ENCODE measurements around the gene DDX27. TPM values are rescaled to one million over a fixed set of nuclear protein-coding genes. Genes with fewer than 3 reads are reported as not detected.

The DDX27 gene
- total and polyA plus RNA-seq, 2 of the 13 experiments (the other 11 are each of a cell fraction or from before 2014, with no cell fraction given) = 42.6 to 72.8 TPM

GRCh38 chr20:49283703-49284625 lies 64.7 kb downstream of the DDX27 start (continued):
- TF ChIP-seq LRRFIP1 (CRISPR knock-in tag; conservative IDR thresholded peaks at IDR 0.05) (no peak), SOX5 (CRISPR knock-in tag; IDR thresholded peaks at IDR 0.05; ENCODE audit: borderline replicate concordance) (0 out of 2 replicates have a peak, but pooled peaks have one; percentile 3), ZHX2 (IDR thresholded peaks at IDR 0.05; ENCODE audit: low read depth) (no peak), ZHX2 (CRISPR knock-in tag; IDR thresholded peaks at IDR 0.05; ENCODE audit: borderline replicate concordance) (no peak), CCAR2 (optimal IDR thresholded peaks at IDR 0.05; ENCODE audit: low read depth, low read length) (no peak), ZBTB25 (CRISPR knock-in tag; IDR thresholded peaks at IDR 0.05) (0 out of 2 replicates have a peak, but pooled peaks have one; percentile 31), ZNF879 (CRISPR knock-in tag; IDR thresholded peaks at IDR 0.05) (no peak), HNRNPL (IDR thresholded peaks at IDR 0.05; ENCODE audit: low read depth, low read length) (peak; percentile 21; the same call in 1 of the 2 replicates), ZNF496 (CRISPR knock-in tag; IDR thresholded peaks at IDR 0.05; ENCODE audit: insufficient replicate concordance) (no peak), HNF4A (CRISPR knock-in tag; IDR thresholded peaks at IDR 0.05) (no peak), STAT5B (CRISPR knock-in tag; IDR thresholded peaks at IDR 0.05) (no peak), ZNF605 (CRISPR knock-in tag; IDR thresholded peaks at IDR 0.05) (no peak), ZNF546 (CRISPR knock-in tag; conservative IDR thresholded peaks at IDR 0.05) (no peak), BRCA1 (CRISPR knock-in tag; IDR thresholded peaks at IDR 0.05) (no peak), SAP130 (CRISPR knock-in tag; IDR thresholded peaks at IDR 0.05; ENCODE audit: low read depth) (peak; percentile 20; the same call in 1 of the 2 replicates), SRF (IDR thresholded peaks at IDR 0.05; ENCODE audit: low read depth, low read length) (no peak), U2AF1 (optimal IDR thresholded peaks at IDR 0.05; ENCODE audit: low read depth, low read length) (no peak), FOXJ3 (CRISPR knock-in tag; IDR thresholded peaks at IDR 0.05; ENCODE audit: borderline replicate concordance) (0 out of 2 replicates have a peak, but pooled peaks have one; percentile 23)
